HG03342 (cell line): ENCODE measurements around the gene PARS2.

Experiments used
- ATAC-seq: cut with Tn5 transposase; IDR thresholded peaks from one replicate; pipeline ENCODE4 v1.9.1; 2021; ENCODE audit warnings: mild to moderate bottlenecking, moderate library complexity; ENCODE audit not compliant: unreplicated experiment

The PARS2 gene

DNA sequence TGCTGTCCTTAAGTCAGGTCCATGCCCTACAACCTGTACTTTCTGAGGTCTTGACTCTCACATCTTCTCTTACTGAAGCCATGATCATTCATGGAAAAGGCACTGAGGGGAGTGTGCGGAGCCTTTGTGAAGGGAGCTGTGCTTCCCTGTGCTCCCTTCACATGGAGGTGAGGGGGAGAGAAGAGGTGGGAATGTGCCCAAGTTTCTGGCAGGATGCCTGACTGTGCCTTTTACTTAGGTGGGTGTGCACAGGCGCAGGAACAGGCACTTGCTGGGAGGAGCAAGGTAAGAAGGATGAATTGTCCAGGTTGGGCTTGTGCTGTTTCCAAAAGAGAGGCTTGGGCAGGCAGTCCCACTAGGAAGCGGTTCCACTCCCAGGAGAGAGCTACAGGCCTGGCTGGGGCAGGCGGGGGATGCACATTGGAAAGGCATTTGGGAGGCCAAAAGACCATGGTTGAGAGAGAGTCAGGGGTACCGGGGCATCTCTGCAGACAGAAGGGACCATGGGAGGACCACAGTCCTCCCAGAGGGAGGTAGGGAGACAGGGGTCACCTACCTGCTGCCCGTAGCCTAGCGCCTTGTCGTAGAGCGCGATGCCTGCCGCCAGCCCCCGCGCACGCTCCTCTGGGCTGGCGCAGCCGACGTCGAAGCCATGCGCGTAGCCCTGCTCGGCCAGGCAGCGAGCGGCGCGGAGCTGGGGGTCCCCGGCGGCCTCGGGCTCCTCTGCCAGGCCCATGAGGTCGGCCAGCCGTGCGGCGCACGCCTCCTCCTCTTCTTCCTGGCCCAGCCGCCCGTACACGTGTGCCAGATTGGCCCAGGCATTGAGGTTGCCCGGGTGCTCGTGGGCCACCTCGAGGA lies 35.9 kb upstream of the PARS2 start:
- no peak for ATAC-seq

DNA sequence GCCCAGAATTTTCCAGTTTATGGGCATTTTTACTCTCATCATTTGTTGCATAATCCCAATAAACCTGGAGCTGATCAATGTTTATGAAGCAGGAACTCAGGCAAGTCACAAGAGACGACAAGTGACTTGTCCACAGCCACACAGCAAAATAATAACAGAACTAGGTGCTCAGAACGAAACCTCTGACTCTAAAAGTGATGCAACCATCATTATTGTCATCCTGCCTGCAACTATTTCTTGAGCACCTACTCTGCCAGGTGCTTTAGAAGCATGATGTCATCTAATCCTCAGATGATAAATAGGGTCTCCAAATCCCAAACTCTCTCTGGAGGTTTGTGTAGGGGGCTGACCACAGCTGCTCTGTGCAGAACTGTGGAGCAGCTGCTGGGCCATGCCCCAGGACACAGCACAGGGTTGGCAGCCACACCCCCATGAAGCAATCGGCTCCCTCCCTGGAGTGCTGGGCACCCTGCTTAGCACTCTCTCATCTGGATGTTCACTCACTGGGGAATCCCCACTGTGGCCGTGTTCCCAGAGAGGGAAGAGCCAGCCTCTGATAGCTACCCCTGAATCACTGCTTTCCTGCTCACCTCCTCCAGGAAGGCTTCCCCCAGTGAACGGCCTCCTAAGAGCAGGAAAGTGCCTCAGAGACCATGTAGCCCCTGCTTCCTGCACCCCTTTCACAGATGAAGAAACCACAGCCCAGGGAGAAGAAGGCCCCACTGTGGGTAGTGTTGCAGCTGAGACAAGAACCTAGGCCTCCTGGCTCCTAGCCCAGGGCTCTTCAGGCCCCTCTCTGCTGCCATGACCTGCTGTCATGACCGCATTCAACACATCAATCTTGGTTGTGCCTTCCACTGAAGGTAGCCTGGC lies 34.7 kb upstream of the PARS2 start:
- ATAC-seq: no peak

DNA sequence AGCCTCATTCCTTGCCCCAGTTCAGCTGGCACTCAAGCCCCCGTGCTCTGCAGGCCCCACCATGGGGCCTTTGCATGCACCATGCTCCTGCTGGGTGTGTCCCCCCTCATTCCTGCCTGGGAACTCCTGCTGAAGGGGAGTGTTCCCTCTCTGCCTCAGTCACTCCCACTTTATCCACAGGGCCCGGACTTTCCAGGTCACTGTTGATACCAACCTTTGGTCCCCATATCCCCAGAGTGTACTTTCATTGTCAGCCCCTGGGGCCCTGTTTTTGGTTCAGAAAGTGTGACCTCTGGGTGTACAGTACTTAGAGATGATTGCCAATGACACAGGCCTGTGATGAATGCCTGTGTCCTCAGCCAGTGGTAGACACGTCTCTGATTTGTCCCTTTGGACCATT lies 33.9 kb upstream of the PARS2 start:
- no peak for ATAC-seq

DNA sequence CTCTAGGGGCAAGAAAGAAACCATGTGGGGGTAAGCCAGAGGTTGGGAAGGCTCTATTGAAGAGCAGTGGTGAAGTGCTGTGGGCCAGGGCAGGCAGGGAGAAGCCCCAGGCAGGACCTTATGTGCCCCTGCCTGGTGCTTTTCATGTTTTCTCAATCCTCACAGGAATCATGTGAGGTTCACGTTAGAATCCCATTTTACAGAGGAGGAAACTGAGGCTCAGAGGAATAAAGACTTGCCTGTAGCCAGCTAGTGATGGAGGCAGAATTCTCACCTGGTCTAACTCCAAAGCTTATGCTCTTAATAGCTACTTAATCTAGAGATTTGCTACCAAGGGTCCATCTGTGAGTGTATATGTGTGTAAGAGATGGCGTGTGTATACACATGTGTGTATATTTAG lies 32.6 kb upstream of the PARS2 start:
- ATAC-seq: no peak

DNA sequence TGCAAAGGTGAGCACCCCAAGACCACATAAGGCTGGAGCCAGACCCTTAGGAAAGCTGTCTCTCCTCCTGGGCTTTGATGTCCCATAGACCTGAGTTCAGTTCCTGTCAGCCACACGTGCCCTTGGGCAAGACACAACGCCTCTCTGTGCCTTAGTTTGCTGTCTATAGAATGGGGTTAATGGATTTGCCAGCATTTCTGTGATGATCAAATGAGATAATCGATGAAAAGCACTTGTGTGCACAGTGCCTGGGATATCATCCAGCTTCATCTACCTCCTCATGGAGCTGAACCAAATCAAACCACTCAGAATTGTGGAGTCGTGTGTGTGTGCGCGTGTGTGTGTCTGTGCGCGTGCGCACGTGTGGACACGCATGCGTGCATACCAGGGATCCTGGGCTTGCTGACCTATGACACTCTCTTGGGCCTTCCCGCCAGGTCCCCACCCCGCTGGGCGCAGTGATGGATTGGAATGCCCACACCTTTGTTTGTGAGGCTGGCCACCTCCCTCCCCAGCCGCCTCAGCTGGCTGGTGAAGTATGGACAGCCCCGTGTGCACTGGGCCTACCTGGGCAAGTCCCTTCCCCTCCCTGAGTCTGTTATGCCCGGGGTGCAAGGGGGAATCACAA lies 31.6 kb upstream of the PARS2 start:
- no peak for ATAC-seq

DNA sequence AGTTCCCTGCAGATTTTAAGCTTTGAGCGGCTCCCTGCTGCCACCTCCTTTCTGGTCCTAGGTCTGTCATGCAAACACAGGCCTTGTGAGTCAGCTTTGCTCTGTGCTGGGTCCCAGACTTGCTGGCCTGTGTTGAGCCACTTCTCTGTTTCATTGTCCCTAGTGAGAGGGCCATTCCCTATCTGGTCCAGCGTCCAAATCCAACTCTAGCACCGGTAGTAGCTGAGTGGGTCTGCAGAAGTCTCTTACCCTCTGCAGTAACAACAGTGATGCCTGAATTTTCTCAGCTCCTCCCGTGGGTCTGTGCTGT lies 31.0 kb upstream of the PARS2 start:
- ATAC-seq: no peak

DNA sequence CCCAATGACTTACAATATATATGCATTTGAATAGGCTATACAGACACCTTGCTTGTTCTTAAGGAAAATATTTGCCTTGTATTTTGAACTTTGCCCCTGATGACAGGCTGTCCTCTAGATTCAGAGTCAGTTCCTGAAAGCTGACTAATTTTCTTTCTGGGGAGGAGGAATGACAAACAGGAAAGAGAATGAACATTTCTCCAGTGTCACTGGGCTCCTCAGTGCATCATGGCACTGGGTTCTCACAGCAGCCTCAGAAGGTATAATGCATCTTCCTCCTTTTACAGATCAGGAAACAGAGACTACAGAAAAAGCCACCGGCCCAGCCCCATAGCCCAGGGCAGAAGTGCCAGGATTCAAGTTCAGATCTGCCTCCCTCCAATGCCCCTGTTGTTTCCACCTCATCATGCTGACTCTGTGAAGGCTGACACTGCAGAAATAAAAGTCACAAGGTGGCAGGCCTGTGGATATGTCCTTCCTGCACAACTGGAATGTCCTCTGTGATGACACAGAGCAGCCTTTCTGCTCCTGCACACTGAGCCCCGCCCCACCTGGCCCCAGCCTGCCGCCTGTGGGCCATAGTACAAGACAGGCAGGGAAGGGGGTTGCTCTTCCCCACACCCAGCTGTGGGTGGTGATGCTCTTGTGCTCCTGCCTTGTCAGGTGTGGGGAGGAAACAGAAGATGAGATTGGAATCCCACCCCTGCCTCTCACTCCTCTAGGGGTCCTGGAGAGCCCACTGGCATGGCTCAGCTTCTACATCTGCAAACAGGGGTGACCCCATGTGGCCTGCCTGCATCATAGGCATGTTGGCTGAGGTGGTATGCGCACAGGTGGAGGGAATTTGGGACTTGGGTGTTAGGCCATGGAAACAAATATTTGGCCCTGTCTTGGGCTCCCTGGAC lies 30.4 kb upstream of the PARS2 start:
- ATAC-seq: no peak

DNA sequence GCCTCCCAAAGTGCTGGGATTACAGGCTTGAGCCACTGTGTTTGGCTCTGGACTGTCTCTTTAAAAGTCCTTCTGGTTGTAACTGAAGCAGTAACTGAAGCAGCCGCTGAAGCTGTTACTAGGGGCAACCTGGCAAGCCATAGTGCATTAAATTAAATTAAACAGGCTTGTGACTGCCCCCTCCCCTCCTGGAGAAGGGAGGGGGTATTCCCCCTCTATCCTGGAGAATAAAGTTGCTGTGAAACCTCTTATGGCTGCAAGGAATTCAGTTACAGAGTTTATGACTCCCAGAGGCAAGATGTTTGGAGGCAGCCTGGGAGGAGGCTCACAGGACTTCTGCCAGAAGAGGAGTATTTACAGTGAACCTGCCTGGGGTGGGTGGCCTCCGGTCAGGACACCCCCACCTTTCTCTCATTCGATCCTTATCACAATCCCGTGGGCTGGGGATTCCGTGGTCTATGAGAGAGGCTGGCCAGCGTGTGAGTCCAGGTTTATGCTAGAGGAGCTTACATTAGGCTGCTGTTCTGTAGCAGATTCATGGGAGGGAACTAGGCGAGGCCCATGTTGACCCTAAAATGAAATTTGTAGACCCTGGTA lies 28.5 kb upstream of the PARS2 start:
- no peak for ATAC-seq

DNA sequence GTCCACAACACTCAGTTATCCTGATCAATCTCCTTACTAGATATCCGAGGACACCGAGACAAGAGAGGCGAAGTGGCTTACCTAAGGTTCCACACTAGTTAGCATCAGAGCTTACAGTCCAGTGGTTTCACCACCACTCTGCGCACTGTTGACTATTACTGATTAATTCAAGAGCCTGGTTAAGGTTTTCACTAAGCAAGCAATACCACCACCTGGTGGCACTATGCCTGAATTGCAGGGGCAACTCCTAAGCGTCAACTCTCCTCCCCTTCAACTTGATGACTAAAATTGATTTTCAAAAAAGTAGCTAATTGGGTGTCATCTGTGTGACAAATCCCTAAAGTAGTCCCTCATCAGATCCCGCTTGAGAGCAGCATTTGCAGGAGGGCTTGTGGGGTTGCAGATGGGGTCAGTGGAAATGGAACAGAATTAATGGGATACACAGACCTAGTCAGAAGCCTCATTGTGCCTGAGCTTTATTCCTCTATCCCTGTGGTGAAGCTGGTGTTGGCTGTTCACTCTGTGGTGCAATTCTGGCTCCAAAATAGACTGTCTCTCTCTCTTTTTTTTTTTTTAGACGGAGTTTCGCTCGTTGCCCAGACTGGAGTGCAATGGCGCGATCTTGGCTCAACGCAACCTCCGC lies 27.7 kb upstream of the PARS2 start:
- ATAC-seq: no peak

DNA sequence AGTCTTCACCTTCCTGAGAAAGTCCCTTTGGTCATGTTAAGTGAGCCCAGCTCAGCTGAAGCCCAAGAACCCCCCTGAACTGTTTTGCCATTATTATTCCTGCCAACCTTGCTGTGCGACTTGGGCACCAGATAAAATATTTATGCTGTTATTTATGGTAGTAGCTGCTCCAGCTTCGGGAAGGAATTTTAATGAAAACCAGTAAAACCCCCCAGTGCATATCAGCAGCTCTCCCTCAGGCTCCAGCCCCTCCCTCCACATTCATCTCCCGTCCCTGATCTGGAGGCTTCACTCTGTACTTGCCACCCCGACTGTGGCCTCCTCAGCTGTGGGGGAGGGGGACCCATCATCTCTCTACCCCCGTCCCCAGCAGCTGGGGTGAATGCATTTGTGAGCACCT lies 24.1 kb upstream of the PARS2 start:
- ATAC-seq: no peak

DNA sequence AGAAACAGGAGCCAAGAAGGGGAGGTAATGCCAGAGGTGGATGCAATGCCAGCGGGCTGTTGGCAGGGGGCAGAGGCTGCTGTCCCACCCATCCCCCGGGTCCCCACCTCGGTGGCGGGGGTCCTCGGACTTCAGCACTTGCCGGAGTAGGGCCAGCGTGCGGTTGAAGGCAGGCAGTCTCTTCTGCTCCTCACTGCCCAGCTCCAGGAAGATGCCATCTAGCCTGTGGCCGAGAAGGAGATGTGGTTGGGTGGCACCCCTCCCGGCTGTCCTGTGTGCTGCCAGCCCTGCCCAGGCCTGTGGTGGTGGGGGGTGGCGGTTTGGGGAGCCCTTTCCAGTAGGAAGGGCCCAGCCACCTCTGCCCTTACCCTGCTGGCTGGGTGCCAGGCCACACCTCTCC lies 23.3 kb upstream of the PARS2 start:
- ATAC-seq: no peak

DNA sequence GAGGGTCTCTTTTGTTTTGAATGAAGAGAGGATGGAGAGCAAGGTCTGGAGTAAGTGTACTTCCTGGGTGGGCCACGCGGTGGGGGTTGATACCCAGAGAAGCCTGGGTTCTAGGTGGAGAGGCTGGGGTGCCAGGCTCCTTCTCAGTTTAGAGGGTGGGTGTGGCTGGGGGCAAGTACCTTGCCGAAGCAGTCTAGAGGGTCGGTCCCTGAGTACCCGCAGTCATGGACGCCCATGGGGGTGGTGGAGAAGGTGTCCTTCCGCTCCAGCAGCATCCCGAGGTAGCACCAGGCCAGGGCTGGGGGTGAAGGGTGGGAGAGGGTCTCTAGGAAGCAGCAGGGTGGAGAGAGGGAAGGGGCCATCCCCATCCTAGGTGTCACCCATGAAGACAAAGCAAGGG lies 22.5 kb upstream of the PARS2 start:
- no peak for ATAC-seq

DNA sequence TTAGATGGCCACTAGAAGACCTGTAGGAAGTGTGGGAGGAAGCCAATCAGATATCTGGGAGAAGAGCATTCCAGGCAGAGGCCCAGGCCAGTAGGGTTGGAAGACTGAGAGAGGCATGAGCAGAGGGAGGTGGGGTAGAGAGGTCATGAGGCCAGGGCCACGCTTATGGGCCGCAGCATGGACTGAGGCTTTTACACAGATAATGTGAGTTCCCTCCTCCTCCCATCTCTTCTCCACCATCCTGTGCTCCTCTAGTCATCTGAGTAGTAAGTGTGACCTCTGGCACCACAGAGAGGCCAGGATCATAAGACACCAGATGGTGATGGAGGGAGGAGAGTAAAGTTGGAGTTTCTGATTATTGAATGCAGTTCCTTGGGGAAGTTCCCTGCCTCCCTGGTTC lies 19.7 kb upstream of the PARS2 start:
- ATAC-seq: no peak

DNA sequence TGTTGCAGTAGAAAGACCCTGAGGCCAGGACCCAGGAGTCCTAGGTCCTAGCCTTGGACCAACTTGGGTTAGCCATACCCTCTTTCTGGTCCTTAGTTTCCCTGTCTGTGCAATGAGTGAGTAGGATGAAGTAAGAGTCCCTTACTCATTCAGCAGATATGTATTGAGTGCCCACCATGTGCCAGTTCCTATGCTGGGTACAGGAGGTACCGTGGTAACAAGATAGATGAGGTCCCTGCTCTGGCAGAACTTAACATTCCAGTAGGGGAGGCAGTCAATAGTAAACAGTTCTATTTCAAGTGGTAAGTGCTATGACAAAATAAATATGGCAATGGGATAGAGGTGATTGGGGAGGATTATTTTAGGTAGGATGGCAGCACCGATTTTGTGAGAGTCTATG lies 18.3 kb upstream of the PARS2 start:
- ATAC-seq: no peak

DNA sequence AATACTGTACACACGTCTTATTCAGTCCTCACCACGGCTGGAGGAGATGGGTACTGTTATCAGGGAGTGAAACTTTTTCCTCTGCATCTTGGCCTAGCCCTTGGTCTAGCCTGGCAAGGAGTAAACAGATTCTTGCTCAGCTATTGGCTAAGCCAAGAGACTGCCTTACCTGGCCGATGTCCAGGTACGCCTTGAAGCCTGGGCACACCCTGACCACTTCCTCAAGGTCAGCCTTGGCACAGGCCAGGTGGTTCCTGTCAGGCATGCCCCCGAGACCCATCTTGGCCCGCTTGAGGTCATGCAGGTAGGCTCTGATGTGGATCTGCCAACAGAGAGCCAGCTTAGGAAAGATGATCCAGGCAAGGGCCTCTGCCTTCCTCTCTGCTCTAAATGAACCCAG lies 17.8 kb upstream of the PARS2 start:
- no peak for ATAC-seq

DNA sequence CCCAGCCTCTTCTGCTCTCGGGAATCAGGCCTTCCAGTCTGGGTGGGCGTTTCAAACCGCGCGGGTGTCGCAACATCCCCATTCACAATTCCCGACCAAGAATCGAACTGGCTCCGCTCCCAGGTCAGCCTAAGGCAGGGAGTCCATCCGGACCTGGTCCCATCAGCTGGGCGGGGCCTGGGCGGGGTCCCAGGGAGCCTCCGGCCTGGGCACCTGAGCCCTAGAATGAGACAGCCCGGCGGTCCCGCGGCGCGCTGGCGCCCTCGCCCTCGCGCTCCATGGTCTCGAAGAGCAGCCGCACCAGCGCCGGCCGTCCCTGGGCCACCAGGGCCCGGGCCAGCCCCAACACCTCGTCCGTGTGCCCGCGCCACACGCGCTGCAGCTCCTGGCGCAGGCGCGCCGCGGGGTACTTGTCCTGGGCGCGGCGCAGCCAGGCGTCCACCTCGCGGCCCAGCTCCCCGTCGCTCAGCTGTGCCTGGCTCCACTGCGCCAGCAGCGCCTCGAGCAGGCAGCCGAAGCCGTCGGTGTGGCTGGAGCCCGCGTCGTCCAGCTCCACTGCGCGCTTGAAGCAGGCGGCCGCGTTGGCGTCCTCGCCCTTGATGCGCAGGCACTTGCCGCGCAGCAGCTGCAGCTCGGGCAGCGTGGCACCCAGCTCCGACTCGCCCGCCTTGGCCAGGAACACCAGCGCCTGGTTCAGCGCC lies 16.9 kb upstream of the PARS2 start:
- no peak for ATAC-seq

DNA sequence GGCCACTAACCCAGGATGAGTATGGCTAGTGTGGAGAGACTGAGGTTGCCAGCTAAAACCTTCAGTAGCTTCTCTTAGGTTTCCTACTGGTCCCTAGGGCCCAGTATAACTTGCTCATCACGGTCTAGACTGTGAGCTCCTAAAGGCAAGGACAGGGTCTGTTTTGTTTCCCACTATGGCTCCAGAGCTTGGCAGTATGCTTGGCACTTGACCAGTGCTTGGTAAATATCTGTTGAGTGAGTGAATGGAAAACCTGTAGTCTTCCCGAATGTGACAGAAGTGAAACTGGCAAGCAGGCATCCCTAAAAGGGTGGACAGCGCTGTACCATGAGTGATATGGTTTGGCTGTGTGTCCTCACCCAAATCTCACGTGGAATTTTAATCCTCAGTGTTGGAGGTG lies 13.1 kb upstream of the PARS2 start:
- ATAC-seq: no peak

DNA sequence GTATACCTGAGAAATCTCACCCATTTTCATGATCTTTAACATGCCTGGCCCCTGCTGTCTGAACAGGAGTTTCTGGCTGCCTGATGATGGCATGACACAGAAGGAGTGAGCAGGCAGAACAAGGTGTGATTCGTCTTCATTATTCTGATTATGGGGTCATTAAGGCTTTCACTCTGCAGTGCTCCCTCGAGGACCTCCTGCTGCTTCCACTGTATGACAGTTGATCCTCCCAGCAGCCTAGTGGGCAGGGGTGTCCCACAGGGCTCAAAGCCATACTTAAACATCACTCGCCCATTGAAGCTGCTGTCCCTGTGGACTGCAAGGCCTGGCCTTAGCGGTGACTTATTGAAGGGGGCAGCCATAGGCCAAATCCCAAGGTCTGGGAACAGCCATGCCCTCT lies 12.7 kb upstream of the PARS2 start:
- no peak for ATAC-seq
